ENCODE data around the gene TMEM18. TPM values are rescaled to one million over a fixed set of nuclear protein-coding genes. Genes with fewer than 3 reads are reported as not detected.

The TMEM18 gene
- total and polyA plus RNA-seq, 2 donors: 25.0 to 25.6 TPM

DNA sequence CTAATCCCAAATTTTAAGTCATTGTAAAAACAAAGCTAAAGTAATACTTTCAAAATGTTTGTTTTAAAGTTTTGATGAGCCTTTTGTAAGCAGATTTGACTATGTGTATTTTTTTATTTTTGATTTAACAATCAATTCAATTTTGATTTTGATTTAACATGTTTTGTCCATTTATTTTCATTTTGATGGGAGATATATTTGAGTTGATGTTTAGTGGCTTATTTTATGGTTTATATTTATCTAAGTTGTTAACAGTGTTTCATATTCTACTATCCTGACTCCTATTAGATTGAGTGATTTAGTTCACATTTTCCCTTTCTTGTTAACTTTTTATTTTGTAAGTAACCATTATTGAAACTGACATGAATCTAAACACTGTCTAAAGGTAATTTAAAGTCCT, 44.7 kb downstream of the TMEM18 start:
- peaks cover 3 to 20% of the 10 kb centered on the region in 2 donors for H3K27me3 ChIP-seq (ENCODE audit: control insufficient read depth in 2 of 2, insufficient read depth in 1 of 2, low read length in 1 of 2)
- no peak for DNase-seq (ENCODE audit: low read depth in 6 of 9, low spot score in 9 of 9)
- H3K9me3 ChIP-seq (ENCODE audit: control insufficient read depth in 2 of 2, insufficient read depth in 1 of 2, low read length in 1 of 2): no peaks in the 10 kb centered on the region
- H3K36me3 ChIP-seq (ENCODE audit: control insufficient read depth in 2 of 2, insufficient read depth in 2 of 2, low read length in 1 of 2): no peaks in the 10 kb centered on the region
- H3K4me3 ChIP-seq (ENCODE audit: low read length in 2 of 2): no peak overlapping the region
- no peak overlapping the region for H3K27ac ChIP-seq (ENCODE audit: low read depth in 1 of 2, low read length in 1 of 2)
- H3K4me1 ChIP-seq (ENCODE audit: control insufficient read depth in 2 of 2, insufficient read depth in 2 of 2, low read length in 2 of 2): peaks cover 2 to 4% of the 10 kb centered on the region in 2 donors

DNA sequence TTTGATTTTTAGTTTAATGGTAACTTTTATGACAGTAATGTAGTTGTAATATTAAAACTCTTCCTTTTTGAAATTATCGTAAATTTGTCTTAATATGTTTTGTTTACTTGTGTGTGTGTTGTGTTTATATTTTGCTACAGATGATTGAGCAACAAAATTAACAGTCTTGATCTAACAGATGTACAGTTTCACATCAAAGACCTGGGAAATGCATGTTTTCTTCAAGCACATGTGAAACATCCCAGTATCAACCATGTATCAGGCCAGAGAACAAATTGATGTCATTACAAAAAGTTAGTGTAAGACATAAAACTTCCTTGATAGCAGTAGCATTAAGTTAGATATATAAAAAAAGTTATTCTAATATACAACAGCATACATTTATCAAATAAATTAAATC, 45.5 kb downstream of the TMEM18 start:
- WGBS: 95% methylated on average over 1 of the region's 1 CpG
- Histone ChIP-seq H3K27ac (ENCODE audit: low read depth in 1 of 2, low read length in 1 of 2) (no peak overlapping the region), H3K27me3 (ENCODE audit: control insufficient read depth in 2 of 2, insufficient read depth in 1 of 2, low read length in 1 of 2) (peaks cover 3 to 18% of the 10 kb centered on the region in 2 donors), H3K4me3 (ENCODE audit: low read length in 2 of 2) (no peak overlapping the region), H3K9me3 (ENCODE audit: control insufficient read depth in 2 of 2, insufficient read depth in 1 of 2, low read length in 1 of 2) (no peaks in the 10 kb centered on the region), H3K36me3 (ENCODE audit: control insufficient read depth in 2 of 2, insufficient read depth in 2 of 2, low read length in 1 of 2) (no peaks in the 10 kb centered on the region), H3K4me1 (ENCODE audit: control insufficient read depth in 2 of 2, insufficient read depth in 2 of 2, low read length in 2 of 2) (peaks cover 0 to 2% of the 10 kb centered on the region in 2 donors)
- DNase-seq (ENCODE audit: low read depth in 6 of 9, low spot score in 9 of 9): no peak

DNA sequence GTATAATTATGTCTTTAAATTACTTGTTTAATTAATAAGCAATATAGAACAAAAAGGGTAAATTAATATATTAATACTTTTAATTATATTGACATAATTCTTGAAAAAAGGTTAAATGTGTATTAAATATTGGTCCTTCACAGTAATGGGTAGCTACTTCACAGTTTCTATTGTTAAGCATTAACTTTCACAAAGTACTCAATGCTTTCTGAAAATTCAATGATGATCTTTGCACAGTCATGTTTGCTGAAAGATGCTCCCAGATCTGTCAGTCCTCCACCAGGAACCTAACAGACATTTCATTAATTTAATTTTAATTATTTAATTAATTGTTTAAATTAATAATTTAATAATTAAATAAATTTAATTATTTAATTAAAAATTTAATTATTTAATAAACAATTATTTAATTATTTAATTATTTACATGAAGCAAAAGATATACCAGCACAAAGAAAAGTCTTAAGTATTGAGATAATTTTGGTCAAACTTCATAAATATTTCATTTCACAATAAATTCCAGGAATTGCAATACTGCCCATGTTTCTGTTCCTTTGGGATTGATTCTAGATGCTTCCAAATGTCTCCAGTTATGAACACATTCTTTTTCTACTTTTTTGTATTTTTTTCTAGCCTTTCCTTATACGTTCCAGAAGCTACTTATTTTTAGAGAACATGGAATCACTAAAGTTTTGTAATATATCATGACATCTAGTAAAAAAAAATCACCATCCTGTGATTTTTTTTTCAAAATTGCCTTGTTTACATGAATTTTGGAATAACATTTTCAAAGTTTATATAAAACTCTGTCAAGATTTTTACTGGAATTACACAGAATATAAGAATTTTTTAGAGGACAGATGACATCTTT, 46.5 kb downstream of the TMEM18 start:
- Histone ChIP-seq H3K9me3 (ENCODE audit: control insufficient read depth in 2 of 2, insufficient read depth in 1 of 2, low read length in 1 of 2) (no peaks in the 10 kb centered on the region), H3K27me3 (ENCODE audit: control insufficient read depth in 2 of 2, insufficient read depth in 1 of 2, low read length in 1 of 2) (peaks cover 0 to 8% of the 10 kb centered on the region in 2 donors), H3K4me1 (ENCODE audit: control insufficient read depth in 2 of 2, insufficient read depth in 2 of 2, low read length in 2 of 2) (no peaks in the 10 kb centered on the region), H3K4me3 (ENCODE audit: low read length in 2 of 2) (no peak overlapping the region), H3K27ac (ENCODE audit: low read depth in 1 of 2, low read length in 1 of 2) (no peak overlapping the region), H3K36me3 (ENCODE audit: control insufficient read depth in 2 of 2, insufficient read depth in 2 of 2, low read length in 1 of 2) (no peaks in the 10 kb centered on the region)
- WGBS: 0% methylated on average over 1 of the region's 1 CpG
- no peak for DNase-seq (ENCODE audit: low read depth in 6 of 9, low spot score in 9 of 9)

DNA sequence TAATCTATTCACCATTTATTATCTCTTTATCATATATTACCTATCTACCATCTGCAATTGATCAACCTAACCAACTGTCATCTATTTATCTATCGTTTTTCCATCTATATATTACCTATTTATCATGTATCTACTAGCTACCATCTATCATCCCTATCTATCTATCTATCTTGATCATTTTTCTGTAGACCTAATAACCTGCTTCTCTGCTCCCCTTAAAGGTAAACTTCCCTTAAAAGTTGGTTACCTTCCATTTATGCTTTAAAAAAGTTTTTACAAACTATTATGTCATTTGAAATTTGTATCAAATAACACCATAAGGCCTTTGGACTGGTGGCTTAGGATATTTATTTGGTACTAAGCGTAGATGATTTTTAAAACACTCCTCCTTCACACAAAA, 47.2 kb downstream of the TMEM18 start:
- no peak overlapping the region for H3K4me3 ChIP-seq (ENCODE audit: low read length in 2 of 2)
- no peaks in the 10 kb centered on the region for H3K9me3 ChIP-seq (ENCODE audit: control insufficient read depth in 2 of 2, insufficient read depth in 1 of 2, low read length in 1 of 2)
- no peak overlapping the region for H3K27ac ChIP-seq (ENCODE audit: low read depth in 1 of 2, low read length in 1 of 2)
- DNase-seq (ENCODE audit: low read depth in 6 of 9, low spot score in 9 of 9): no peak
- no peaks in the 10 kb centered on the region for H3K4me1 ChIP-seq (ENCODE audit: control insufficient read depth in 2 of 2, insufficient read depth in 2 of 2, low read length in 2 of 2)
- peaks cover 0 to 8% of the 10 kb centered on the region in 2 donors for H3K27me3 ChIP-seq (ENCODE audit: control insufficient read depth in 2 of 2, insufficient read depth in 1 of 2, low read length in 1 of 2)
- H3K36me3 ChIP-seq (ENCODE audit: control insufficient read depth in 2 of 2, insufficient read depth in 2 of 2, low read length in 1 of 2): no peaks in the 10 kb centered on the region
- whole genome bisulfite sequencing: 46% methylated on average over 2 of the region's 2 CpGs

DNA sequence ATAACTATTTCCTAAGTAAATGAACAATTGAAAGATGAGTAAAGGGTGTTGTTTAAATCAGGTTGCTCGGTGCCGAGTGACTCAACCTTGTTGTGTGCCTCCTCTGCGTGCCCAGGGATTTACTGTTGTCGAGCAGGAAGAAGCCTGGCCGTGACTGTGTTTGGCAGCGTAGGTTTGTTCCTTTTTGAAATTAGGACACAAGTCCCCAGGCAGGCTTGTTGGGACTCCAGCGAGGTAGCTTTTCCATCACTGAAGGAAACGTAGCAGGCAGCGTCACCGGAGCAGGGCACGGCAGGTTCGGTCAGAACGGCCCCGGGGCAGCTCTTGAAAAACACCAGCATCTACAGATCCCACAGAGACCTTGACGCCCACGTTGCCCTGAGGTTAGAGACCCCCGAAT, 48.6 kb downstream of the TMEM18 start:
- no peak overlapping the region for H3K4me3 ChIP-seq (ENCODE audit: low read length in 2 of 2)
- H3K9me3 ChIP-seq (ENCODE audit: control insufficient read depth in 2 of 2, insufficient read depth in 1 of 2, low read length in 1 of 2): no peaks in the 10 kb centered on the region
- peaks cover 0 to 2% of the 10 kb centered on the region in 2 donors for H3K27me3 ChIP-seq (ENCODE audit: control insufficient read depth in 2 of 2, insufficient read depth in 1 of 2, low read length in 1 of 2)
- 83% methylated on average over 17 of the region's 17 CpGs for WGBS
- H3K36me3 ChIP-seq (ENCODE audit: control insufficient read depth in 2 of 2, insufficient read depth in 2 of 2, low read length in 1 of 2): no peaks in the 10 kb centered on the region
- no peaks in the 10 kb centered on the region for H3K4me1 ChIP-seq (ENCODE audit: control insufficient read depth in 2 of 2, insufficient read depth in 2 of 2, low read length in 2 of 2)
- DNase-seq (ENCODE audit: low read depth in 6 of 9, low spot score in 9 of 9): no peak
- no peak overlapping the region for H3K27ac ChIP-seq (ENCODE audit: low read depth in 1 of 2, low read length in 1 of 2)

DNA sequence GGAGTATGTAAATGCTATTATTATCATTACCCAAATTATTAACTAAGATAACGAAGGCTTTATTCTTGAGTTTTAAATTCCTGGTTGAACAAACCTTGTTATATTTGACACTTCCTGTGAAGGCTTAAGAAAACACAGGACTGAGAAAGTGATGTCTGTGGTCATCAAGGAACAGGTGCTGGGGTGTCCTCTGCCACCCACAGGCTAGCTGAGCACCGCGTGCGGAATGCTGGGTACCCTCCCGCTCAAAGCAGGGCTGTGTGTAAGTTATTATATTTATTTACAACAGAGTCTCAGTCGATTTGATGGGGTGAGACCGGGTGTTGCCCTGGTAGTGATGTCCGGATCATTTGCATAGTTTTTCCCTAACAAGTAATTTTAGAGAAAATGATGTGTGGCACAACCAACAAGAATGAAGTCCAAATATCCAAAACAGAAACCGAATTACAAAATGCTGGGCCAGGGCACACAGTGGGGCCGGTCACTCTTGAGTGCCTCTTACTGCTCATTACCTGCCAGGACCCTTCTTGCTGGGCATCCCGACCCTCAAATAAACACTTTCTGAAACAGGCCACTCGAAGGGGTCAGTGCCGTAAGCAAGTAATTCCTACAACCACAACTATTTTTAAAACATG, 49.2 kb downstream of the TMEM18 start:
- Histone ChIP-seq H3K27me3 (ENCODE audit: control insufficient read depth in 2 of 2, insufficient read depth in 1 of 2, low read length in 1 of 2) (peaks cover 0 to 2% of the 10 kb centered on the region in 2 donors), H3K4me1 (ENCODE audit: control insufficient read depth in 2 of 2, insufficient read depth in 2 of 2, low read length in 2 of 2) (no peaks in the 10 kb centered on the region), H3K4me3 (ENCODE audit: low read length in 2 of 2) (no peak overlapping the region), H3K27ac (ENCODE audit: low read depth in 1 of 2, low read length in 1 of 2) (no peak overlapping the region), H3K36me3 (ENCODE audit: control insufficient read depth in 2 of 2, insufficient read depth in 2 of 2, low read length in 1 of 2) (no peaks in the 10 kb centered on the region), H3K9me3 (ENCODE audit: control insufficient read depth in 2 of 2, insufficient read depth in 1 of 2, low read length in 1 of 2) (no peaks in the 10 kb centered on the region)
- no peak for DNase-seq (ENCODE audit: low read depth in 6 of 9, low spot score in 9 of 9)
- 95% methylated on average over 13 of the region's 13 CpGs for WGBS

DNA sequence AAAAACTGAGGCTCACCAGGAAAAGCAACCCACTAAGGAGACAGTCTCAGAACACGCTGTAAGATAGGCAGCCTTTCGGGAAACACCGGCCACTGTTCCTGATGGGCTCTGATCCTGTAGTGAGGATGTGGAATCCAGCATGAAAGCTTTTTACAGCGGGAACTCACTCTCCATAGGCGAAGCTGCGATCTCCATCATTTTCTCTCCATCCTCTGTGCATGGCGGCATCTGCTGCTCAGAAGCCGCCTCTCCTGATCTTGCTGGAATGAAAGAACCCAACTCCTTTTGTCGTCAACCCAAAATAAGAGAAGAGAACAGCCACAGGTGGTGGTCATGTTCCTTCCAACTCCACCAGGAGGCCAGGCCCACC, 49.9 kb downstream of the TMEM18 start:
- peaks cover 0 to 2% of the 10 kb centered on the region in 2 donors for H3K27me3 ChIP-seq (ENCODE audit: control insufficient read depth in 2 of 2, insufficient read depth in 1 of 2, low read length in 1 of 2)
- no peaks in the 10 kb centered on the region for H3K9me3 ChIP-seq (ENCODE audit: control insufficient read depth in 2 of 2, insufficient read depth in 1 of 2, low read length in 1 of 2)
- H3K36me3 ChIP-seq (ENCODE audit: control insufficient read depth in 2 of 2, insufficient read depth in 2 of 2, low read length in 1 of 2): no peaks in the 10 kb centered on the region
- 95% methylated on average over 9 of the region's 9 CpGs for WGBS
- no peaks in the 10 kb centered on the region for H3K4me1 ChIP-seq (ENCODE audit: control insufficient read depth in 2 of 2, insufficient read depth in 2 of 2, low read length in 2 of 2)
- DNase-seq (ENCODE audit: low read depth in 6 of 9, low spot score in 9 of 9): no peak
- H3K4me3 ChIP-seq (ENCODE audit: low read length in 2 of 2): no peak overlapping the region
- no peak overlapping the region for H3K27ac ChIP-seq (ENCODE audit: low read depth in 1 of 2, low read length in 1 of 2)

DNA sequence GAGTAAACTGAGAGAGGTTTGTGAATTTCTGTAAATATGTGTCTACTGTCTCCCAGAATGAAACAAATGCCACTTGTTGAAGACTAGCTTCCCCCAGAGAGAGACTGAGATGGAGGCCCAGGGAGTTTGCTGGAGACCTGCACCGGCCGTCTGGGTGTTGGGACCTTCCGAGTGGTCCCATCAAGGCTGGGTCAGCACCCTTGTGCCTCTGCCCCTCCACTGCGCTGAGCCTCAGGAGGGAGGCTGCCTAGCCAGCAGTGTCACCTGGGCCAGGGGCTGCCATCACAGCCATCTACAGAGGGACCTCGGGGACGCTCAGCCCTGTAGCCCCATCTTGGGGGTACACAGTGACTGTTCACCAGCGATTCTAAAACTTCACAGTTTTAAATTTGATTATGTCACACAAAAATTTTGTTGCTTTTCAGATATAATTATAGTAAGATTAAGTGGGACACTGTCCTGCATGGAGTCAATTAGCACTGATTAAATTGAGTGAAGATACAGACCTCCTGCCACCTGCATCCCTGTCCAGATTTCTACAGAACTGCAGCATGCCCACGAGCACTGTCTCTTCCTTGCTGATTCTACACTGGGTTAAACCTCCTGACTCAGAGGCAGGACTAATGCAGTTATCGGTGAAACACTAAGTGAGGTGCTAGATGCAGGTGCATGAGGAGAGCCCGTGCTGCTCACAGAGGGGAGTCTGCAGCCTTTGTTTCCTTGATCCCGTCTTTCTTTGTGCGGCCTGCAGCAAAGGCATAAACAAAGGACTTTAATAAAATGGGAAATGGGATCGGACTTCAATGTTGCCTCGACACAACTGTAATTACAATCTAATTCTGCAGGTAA, 50.5 kb downstream of the TMEM18 start:
- H3K36me3 ChIP-seq (ENCODE audit: control insufficient read depth in 2 of 2, insufficient read depth in 2 of 2, low read length in 1 of 2): no peaks in the 10 kb centered on the region
- no peaks in the 10 kb centered on the region for H3K9me3 ChIP-seq (ENCODE audit: control insufficient read depth in 2 of 2, insufficient read depth in 1 of 2, low read length in 1 of 2)
- H3K4me3 ChIP-seq (ENCODE audit: low read length in 2 of 2): no peak overlapping the region
- no peak for DNase-seq (ENCODE audit: low read depth in 6 of 9, low spot score in 9 of 9)
- 92% methylated on average over 14 of the region's 14 CpGs for WGBS
- H3K27me3 ChIP-seq (ENCODE audit: control insufficient read depth in 2 of 2, insufficient read depth in 1 of 2, low read length in 1 of 2): peaks cover 0 to 2% of the 10 kb centered on the region in 2 donors
- H3K27ac ChIP-seq (ENCODE audit: low read depth in 1 of 2, low read length in 1 of 2): no peak overlapping the region
- H3K4me1 ChIP-seq (ENCODE audit: control insufficient read depth in 2 of 2, insufficient read depth in 2 of 2, low read length in 2 of 2): no peaks in the 10 kb centered on the region
